HEK293 (cell line): ENCODE results near the gene MAGOHB.
A peak's percentile ranks its signal among the peaks of the same experiment; 100 is the strongest.

ENCODE experiments used
- FEZF1 ChIP-seq: fragments of 450-650 bp; formaldehyde crosslinking; IDR thresholded peaks from 2 replicates; pipeline ENCODE4 v1.5.1; 2016; ENCODE audit warnings: missing biosample characterization, missing genetic modification characterization
- GLI4 ChIP-seq: fragments of 450-650 bp; formaldehyde crosslinking; IDR thresholded peaks from 2 replicates; pipeline ENCODE4 v1.5.1; 2016; ENCODE audit warnings: missing biosample characterization, missing genetic modification characterization
- KLF8 ChIP-seq: fragments of 450-650 bp; formaldehyde crosslinking; IDR thresholded peaks from 2 replicates; pipeline ENCODE4 v1.5.1; 2016; ENCODE audit warnings: missing biosample characterization, missing genetic modification characterization
- SCRT2 ChIP-seq: fragments of 450-650 bp; formaldehyde crosslinking; IDR thresholded peaks from 2 replicates; pipeline ENCODE4 v1.5.1; 2016; ENCODE audit warnings: missing biosample characterization, missing genetic modification characterization
- SP7 ChIP-seq: fragments of 450-650 bp; formaldehyde crosslinking; IDR thresholded peaks from 2 replicates; pipeline ENCODE4 v1.5.1; 2016; ENCODE audit warnings: missing biosample characterization, missing genetic modification characterization
- ZBTB17 ChIP-seq: fragments of 450-650 bp; formaldehyde crosslinking; IDR thresholded peaks from 2 replicates; pipeline ENCODE4 v1.5.1; 2016; ENCODE audit warnings: missing biosample characterization, missing genetic modification characterization
- ZNF138 ChIP-seq: fragments of 450-650 bp; formaldehyde crosslinking; IDR thresholded peaks from 2 replicates; pipeline ENCODE4 v1.5.1; 2016; ENCODE audit warnings: missing biosample characterization, missing genetic modification characterization, borderline replicate concordance
- ZNF174 ChIP-seq: fragments of 450-650 bp; formaldehyde crosslinking; IDR thresholded peaks from 2 replicates; pipeline ENCODE4 v1.5.0; 2017; ENCODE audit warnings: missing biosample characterization, mild to moderate bottlenecking, missing genetic modification characterization
- ZNF184 ChIP-seq: fragments of 450-650 bp; IDR thresholded peaks from 2 replicates; pipeline ENCODE4 v1.5.1; 2018; ENCODE audit warnings: missing biosample characterization, mild to moderate bottlenecking, missing genetic modification characterization
- ZNF223 ChIP-seq: fragments of 450-650 bp; formaldehyde crosslinking; IDR thresholded peaks from 2 replicates; pipeline ENCODE4 v1.5.1; 2016; ENCODE audit warnings: missing biosample characterization, missing genetic modification characterization
- ZNF394 ChIP-seq: fragments of 450-650 bp; formaldehyde crosslinking; IDR thresholded peaks from 2 replicates; pipeline ENCODE4 v1.5.1; 2016; ENCODE audit warnings: missing biosample characterization, missing genetic modification characterization, mild to moderate bottlenecking, moderate library complexity, borderline replicate concordance
- ZNF510 ChIP-seq: fragments of 450-650 bp; formaldehyde crosslinking; IDR thresholded peaks from 2 replicates; pipeline ENCODE4 v1.5.1; 2018; ENCODE audit warnings: mild to moderate bottlenecking, missing genetic modification characterization, missing biosample characterization; ENCODE audit not compliant: insufficient replicate concordance
- ZNF558 ChIP-seq: fragments of 450-650 bp; formaldehyde crosslinking; IDR thresholded peaks from 2 replicates; pipeline ENCODE4 v1.5.1; 2016; ENCODE audit warnings: missing biosample characterization, missing genetic modification characterization
- ZNF561 ChIP-seq: fragments of 450-650 bp; IDR thresholded peaks from 2 replicates; pipeline ENCODE4 v1.5.1; 2018; ENCODE audit warnings: missing biosample characterization, missing genetic modification characterization, borderline replicate concordance
- ZNF660 ChIP-seq: fragments of 450-650 bp; IDR thresholded peaks from 2 replicates; pipeline ENCODE4 v1.5.1; 2018; ENCODE audit warnings: missing biosample characterization, mild to moderate bottlenecking, missing genetic modification characterization
- ZNF785 ChIP-seq: fragments of 450-650 bp; formaldehyde crosslinking; IDR thresholded peaks from 2 replicates; pipeline ENCODE4 v1.5.1; 2016; ENCODE audit warnings: missing biosample characterization, missing genetic modification characterization
- TF ChIP-seq, protein P1 (sequence below): fragments of 450-650 bp; formaldehyde crosslinking; IDR thresholded peaks from 2 replicates; pipeline ENCODE4 v1.5.1; 2017; ENCODE audit warnings: missing biosample characterization, missing genetic modification characterization
- TF ChIP-seq, protein P2 (sequence below): fragments of 450-650 bp; formaldehyde crosslinking; IDR thresholded peaks from 2 replicates; pipeline ENCODE4 v1.5.1; 2016; ENCODE audit warnings: missing biosample characterization, missing genetic modification characterization, low read depth
- TF ChIP-seq, protein P3 (sequence below): IDR thresholded peaks from 2 replicates; pipeline ENCODE4 v1.6.1; 2011; ENCODE audit warnings: mild to moderate bottlenecking, low read depth, low read length, borderline replicate concordance
- TF ChIP-seq, protein P4 (sequence below): fragments of 450-650 bp; formaldehyde crosslinking; IDR thresholded peaks from 2 replicates; pipeline ENCODE4 v1.5.1; 2016; ENCODE audit warnings: missing biosample characterization, missing genetic modification characterization
- TF ChIP-seq, protein P5 (sequence below): fragments of 450-650 bp; formaldehyde crosslinking; IDR thresholded peaks from 2 replicates; pipeline ENCODE4 v1.5.1; 2016; ENCODE audit warnings: missing biosample characterization, missing genetic modification characterization, borderline replicate concordance
- TF ChIP-seq, protein P6 (sequence below): fragments of 450-650 bp; formaldehyde crosslinking; IDR thresholded peaks from 2 replicates; pipeline ENCODE4 v1.5.1; 2016; ENCODE audit warnings: missing biosample characterization, missing genetic modification characterization

The MAGOHB gene

DNA sequence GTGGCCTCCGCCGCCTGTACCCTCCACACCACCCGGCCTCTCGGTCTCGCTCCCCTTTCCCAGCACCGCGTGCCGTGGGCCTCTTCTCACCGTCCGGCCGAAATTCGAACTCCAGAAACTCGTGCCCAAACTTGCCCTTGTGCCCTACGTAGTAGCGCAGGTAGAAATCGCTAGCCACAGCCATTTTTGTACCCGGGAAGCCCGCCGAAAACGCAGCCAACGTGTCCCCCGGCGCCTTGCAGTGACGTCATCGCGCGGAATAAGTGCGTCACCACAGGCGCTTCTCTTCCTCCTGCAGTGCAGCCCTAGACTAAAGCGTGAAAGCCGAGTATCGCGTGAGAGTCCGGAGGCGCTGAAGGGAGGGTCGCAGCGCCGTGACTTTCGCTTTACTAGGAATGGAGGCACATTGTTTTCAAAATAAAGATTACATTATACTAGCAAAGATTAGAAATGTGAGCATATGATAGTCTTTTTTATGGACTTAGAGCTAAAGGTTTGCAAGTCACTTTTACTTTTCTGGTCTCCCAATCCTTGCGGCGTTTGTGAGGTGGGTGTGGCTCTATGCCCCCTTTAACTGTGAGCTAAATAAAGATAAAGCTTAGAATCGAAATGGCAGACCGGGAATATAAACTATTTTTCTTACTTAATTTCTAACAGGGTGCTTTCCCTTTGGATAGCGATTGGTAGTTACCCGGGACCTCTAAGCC is at the start of gene MAGOHB (continued):
- TF ChIP-seq, protein P1, sequence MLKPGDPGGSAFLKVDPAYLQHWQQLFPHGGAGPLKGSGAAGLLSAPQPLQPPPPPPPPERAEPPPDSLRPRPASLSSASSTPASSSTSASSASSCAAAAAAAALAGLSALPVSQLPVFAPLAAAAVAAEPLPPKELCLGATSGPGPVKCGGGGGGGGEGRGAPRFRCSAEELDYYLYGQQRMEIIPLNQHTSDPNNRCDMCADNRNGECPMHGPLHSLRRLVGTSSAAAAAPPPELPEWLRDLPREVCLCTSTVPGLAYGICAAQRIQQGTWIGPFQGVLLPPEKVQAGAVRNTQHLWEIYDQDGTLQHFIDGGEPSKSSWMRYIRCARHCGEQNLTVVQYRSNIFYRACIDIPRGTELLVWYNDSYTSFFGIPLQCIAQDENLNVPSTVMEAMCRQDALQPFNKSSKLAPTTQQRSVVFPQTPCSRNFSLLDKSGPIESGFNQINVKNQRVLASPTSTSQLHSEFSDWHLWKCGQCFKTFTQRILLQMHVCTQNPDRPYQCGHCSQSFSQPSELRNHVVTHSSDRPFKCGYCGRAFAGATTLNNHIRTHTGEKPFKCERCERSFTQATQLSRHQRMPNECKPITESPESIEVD (tag by site-specific recombination): peak; percentile 44; the same call in 1 of the 2 replicates
- 0 out of 2 replicates have a peak, but pooled peaks have one; percentile 36 for TF ChIP-seq ZNF785
- TF ChIP-seq ZNF510: no peak
- peak; percentile 81 for TF ChIP-seq ZNF561 (tag by site-specific recombination)
- TF ChIP-seq ZNF660 (tag by site-specific recombination): peak; percentile 74
- peak; percentile 85; the same call in 1 of the 2 replicates for TF ChIP-seq ZNF394 (tag by site-specific recombination)
- peak; percentile 87 for TF ChIP-seq KLF8 (tag by site-specific recombination)
- TF ChIP-seq, protein P2, sequence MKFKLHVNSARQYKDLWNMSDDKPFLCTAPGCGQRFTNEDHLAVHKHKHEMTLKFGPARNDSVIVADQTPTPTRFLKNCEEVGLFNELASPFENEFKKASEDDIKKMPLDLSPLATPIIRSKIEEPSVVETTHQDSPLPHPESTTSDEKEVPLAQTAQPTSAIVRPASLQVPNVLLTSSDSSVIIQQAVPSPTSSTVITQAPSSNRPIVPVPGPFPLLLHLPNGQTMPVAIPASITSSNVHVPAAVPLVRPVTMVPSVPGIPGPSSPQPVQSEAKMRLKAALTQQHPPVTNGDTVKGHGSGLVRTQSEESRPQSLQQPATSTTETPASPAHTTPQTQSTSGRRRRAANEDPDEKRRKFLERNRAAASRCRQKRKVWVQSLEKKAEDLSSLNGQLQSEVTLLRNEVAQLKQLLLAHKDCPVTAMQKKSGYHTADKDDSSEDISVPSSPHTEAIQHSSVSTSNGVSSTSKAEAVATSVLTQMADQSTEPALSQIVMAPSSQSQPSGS (tag by site-specific recombination): peak; percentile 100
- TF ChIP-seq ZNF184 (tag by site-specific recombination): peak; percentile 21; the same call in 1 of the 2 replicates
- peak; percentile 98 for TF ChIP-seq ZBTB17 (tag by site-specific recombination)
- TF ChIP-seq, protein P3, sequence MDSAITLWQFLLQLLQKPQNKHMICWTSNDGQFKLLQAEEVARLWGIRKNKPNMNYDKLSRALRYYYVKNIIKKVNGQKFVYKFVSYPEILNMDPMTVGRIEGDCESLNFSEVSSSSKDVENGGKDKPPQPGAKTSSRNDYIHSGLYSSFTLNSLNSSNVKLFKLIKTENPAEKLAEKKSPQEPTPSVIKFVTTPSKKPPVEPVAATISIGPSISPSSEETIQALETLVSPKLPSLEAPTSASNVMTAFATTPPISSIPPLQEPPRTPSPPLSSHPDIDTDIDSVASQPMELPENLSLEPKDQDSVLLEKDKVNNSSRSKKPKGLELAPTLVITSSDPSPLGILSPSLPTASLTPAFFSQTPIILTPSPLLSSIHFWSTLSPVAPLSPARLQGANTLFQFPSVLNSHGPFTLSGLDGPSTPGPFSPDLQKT: no peak
- no peak for TF ChIP-seq ZNF558 (tag by site-specific recombination)
- TF ChIP-seq ZNF138 (tag by site-specific recombination): no peak
- TF ChIP-seq ZNF174 (tag by site-specific recombination): peak; percentile 92; the same call in 1 of the 2 replicates
- TF ChIP-seq, protein P4, sequence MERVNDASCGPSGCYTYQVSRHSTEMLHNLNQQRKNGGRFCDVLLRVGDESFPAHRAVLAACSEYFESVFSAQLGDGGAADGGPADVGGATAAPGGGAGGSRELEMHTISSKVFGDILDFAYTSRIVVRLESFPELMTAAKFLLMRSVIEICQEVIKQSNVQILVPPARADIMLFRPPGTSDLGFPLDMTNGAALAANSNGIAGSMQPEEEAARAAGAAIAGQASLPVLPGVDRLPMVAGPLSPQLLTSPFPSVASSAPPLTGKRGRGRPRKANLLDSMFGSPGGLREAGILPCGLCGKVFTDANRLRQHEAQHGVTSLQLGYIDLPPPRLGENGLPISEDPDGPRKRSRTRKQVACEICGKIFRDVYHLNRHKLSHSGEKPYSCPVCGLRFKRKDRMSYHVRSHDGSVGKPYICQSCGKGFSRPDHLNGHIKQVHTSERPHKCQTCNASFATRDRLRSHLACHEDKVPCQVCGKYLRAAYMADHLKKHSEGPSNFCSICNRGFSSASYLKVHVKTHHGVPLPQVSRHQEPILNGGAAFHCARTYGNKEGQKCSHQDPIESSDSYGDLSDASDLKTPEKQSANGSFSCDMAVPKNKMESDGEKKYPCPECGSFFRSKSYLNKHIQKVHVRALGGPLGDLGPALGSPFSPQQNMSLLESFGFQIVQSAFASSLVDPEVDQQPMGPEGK: peak; percentile 70
- no peak for TF ChIP-seq FEZF1 (tag by site-specific recombination)
- TF ChIP-seq SCRT2 (tag by site-specific recombination): peak; percentile 42; the same call in 1 of the 2 replicates
- TF ChIP-seq, protein P5, sequence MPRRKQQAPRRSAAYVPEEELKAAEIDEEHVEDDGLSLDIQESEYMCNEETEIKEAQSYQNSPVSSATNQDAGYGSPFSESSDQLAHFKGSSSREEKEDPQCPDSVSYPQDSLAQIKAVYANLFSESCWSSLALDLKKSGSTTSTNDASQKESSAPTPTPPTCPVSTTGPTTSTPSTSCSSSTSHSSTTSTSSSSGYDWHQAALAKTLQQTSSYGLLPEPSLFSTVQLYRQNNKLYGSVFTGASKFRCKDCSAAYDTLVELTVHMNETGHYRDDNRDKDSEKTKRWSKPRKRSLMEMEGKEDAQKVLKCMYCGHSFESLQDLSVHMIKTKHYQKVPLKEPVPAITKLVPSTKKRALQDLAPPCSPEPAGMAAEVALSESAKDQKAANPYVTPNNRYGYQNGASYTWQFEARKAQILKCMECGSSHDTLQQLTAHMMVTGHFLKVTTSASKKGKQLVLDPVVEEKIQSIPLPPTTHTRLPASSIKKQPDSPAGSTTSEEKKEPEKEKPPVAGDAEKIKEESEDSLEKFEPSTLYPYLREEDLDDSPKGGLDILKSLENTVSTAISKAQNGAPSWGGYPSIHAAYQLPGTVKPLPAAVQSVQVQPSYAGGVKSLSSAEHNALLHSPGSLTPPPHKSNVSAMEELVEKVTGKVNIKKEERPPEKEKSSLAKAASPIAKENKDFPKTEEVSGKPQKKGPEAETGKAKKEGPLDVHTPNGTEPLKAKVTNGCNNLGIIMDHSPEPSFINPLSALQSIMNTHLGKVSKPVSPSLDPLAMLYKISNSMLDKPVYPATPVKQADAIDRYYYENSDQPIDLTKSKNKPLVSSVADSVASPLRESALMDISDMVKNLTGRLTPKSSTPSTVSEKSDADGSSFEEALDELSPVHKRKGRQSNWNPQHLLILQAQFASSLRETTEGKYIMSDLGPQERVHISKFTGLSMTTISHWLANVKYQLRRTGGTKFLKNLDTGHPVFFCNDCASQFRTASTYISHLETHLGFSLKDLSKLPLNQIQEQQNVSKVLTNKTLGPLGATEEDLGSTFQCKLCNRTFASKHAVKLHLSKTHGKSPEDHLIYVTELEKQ (tag by site-specific recombination): peak; percentile 7; the same call in 1 of the 2 replicates
- TF ChIP-seq ZNF223 (tag by site-specific recombination): peak; percentile 56; the same call in 1 of the 2 replicates
- TF ChIP-seq, protein P6, sequence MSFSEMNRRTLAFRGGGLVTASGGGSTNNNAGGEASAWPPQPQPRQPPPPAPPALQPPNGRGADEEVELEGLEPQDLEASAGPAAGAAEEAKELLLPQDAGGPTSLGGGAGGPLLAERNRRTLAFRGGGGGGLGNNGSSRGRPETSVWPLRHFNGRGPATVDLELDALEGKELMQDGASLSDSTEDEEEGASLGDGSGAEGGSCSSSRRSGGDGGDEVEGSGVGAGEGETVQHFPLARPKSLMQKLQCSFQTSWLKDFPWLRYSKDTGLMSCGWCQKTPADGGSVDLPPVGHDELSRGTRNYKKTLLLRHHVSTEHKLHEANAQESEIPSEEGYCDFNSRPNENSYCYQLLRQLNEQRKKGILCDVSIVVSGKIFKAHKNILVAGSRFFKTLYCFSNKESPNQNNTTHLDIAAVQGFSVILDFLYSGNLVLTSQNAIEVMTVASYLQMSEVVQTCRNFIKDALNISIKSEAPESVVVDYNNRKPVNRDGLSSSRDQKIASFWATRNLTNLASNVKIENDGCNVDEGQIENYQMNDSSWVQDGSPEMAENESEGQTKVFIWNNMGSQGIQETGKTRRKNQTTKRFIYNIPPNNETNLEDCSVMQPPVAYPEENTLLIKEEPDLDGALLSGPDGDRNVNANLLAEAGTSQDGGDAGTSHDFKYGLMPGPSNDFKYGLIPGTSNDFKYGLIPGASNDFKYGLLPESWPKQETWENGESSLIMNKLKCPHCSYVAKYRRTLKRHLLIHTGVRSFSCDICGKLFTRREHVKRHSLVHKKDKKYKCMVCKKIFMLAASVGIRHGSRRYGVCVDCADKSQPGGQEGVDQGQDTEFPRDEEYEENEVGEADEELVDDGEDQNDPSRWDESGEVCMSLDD (tag by site-specific recombination): peak; percentile 85
- TF ChIP-seq GLI4 (tag by site-specific recombination): 0 out of 2 replicates have a peak, but pooled peaks have one; percentile 61
- peak; percentile 94 for TF ChIP-seq SP7 (tag by site-specific recombination)
